GM21737 (cell line): Measurements from ENCODE around the gene SOCS7.

Source experiments
- ATAC-seq: cut with Tn5 transposase; IDR thresholded peaks from one replicate; pipeline ENCODE4 v1.9.1; 2021; ENCODE audit warnings: mild to moderate bottlenecking, moderate library complexity; ENCODE audit not compliant: unreplicated experiment

SOCS7 gene

GRCh38 chr17:38361694-38362465 lies 10.2 kb downstream of the SOCS7 start:
- no peak for ATAC-seq

DNA sequence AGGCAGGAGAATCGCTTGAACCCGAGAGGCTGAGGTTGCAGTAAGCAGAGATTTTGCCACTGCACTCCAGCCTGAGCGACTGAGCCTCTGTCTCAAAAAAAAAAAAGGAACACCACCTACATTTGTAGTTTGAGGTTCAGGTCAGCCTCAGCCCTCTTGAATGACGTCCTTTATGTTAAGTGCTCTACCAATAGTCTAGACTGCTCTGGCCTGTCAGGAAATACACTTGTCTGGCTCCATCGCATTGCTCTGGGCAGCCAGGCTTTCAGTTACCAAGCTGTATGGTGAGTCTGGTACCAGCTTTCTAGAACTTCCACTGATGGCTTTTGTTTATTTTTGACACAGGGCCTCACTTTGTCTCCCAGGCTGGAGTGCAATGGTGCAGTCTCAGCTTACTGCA lies 11.4 kb downstream of the SOCS7 start:
- ATAC-seq: no peak

- no peak for ATAC-seq
These were observed 13.1 kb downstream of the SOCS7 start for GRCh38 chr17:38364741-38365140.

DNA sequence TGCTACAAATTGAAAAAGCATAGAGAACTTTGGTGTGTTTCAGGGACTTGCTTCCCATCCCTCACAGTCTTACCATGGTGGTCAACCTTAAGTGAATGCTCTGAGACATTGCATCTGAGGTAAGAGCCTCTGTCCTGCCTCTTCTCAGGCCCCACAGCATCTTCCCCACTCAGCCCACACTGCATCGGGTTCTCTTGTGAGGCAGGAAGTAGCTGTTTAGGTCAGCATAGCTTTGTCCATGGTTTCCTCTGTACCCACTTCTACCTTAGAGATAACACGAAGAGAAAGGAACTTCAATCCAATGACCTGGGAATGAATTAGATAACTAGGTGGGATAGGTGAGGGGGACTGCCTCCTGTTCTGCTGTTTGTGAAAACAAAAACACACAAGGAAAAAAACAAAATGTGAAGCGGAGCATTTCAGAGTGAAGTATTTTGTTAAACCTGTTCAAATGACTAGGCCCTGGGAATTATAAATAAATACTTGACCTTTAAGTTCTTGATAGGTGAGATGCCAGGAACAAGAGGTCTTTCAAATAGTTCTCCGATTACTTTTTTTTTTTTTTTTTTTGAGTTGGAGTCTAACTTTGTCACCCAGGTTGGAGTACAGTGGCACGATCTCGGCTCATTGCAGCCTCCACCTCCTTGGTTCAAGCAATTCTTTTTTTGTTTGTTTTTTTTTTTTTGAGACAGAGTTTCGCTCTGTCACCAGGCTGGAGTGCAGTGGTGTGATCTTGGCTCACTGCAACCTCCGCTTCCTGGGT lies 17.7 kb downstream of the SOCS7 start:
- no peak for ATAC-seq

- no peak for ATAC-seq
These were observed 27.8 kb downstream of the SOCS7 start for GRCh38 chr17:38379448-38379847.

DNA sequence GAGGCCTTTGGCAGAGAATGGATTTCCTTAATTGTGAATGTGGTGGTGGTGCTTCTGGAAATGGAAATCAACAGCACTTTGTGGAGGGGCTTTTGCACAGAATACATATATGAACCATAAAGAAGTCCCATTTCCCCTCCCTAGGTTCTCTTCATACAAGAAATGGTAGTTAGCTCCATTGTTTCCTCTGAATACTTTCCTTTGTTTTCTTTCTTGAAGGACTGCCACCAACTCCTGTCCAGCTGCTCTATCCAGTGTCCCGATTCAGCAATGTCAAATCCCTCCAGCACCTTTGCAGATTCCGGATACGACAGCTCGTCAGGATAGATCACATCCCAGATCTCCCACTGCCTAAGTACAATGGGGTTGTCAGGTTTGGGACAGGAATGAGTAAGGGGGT lies 43.4 kb downstream of the SOCS7 start:
- ATAC-seq: no peak

GRCh38 chr17:38397227-38397626 lies 45.6 kb downstream of the SOCS7 start:
- ATAC-seq: no peak

- ATAC-seq: no peak
These were observed 48.6 kb downstream of the SOCS7 start for GRCh38 chr17:38400286-38400685.

DNA sequence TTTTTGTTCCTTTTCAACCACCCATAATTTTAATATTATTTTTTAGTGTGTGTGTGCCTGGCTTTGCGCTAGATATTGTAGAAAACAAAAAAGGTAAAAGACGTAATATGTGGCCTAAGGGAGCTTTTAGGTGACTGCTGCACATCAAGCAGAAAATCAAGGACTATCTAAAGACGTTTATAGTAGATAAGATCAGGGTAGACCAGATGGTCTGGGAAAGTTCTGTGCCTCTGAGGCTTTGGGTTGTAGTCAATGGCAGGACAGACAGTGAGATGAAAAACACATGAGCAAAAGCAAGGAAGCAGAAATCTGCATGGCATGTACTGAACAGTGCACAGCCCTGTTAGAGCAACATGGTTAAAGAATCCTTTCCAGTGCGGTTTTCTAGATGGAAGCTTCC lies 49.8 kb downstream of the SOCS7 start:
- ATAC-seq: no peak

DNA sequence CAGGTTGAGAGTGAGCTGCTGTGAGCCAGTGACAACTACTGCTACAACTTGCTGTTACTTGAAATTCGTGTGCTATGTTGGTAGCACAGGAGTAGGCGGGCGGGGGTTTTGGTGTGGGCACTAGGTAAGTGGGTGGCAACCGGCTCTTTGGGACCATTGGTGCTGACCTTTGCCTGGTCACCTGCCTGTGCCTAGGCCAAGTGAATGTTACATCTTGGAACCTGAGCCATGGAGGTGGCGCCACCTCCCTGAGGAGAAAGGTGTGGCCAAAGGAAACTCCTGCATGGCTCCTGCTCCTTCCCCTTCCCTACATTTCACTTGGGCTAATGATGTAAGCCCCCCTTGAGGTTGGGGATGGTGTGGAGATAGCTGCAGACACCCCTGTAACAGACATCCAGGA lies 51.3 kb downstream of the SOCS7 start:
- no peak for ATAC-seq

GRCh38 chr17:38403491-38403890 lies 51.8 kb downstream of the SOCS7 start:
- no peak for ATAC-seq

DNA sequence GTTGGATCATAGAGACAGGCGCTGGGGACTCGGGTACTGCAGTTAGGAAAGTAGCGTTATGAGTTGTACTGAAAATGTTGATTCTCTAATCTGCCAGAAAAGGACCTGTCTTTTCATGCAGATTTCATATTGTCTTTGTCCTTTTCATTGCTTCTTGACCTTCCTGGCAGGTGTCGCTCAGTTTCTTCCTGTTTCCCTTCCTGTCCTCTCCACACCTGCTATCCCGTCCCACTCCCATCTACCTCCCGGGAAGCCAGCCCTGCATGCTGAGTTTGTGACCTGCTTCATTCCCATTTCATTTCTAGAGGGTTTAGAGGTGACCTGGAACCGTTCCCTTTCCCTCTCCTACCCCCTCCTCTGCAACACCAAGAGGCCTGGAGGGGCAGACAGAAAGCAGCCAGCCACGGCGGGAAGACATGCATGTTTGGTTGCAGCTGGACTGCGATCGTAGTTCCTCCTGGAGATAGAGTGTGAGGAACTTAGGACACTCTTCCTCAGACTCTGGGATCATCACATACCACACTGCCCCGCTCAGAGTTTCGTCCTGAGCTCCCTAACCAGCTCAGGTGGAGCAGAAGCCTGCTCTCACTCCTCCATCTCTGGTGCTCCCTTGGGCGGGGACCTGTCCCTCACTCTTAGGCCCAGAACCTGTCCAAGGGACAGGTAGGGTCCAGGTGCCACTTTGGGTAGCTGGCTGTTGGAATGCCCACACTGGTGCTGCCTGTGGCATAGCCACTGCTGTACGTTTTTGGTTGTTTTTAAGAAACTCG lies 52.7 kb downstream of the SOCS7 start:
- ATAC-seq: no peak

DNA sequence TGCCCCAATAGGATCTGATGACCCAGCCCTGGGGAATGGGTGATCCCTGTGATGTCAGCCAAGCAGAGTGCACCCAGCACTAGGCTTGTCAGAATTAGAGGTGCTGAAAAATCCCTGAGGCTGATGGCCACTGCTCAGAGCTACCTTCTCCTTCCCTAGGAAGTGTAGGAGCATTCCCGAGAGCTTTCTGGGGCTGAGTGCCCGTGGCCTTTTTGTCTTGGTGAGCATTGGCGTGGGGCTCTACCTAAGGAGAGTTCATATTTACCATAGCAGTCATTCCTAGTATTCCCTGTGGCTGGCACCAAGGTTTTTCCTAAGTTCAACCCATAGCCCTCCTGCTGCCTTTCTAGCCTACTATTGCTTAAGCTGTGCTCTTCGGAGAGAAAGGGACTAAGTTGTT lies 54.0 kb downstream of the SOCS7 start:
- ATAC-seq: no peak

DNA sequence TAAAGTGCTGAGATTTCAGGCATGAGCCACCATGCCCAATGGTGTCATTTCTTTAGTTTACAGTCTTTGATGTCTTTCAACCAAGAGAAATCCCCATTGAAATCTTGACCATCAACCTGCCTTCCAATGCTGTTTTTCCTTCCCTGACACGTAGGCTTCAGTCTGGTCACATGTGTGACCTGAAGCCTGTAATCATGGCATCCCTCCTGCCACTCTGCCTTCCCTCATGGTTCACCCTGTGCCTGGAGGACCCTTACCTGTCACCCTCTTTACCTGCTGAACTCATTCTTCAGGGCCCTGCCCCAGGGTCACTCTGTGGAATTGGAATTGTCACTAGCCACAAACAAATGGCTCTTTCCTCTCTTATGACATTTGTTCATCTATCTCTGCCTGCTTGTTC lies 58.6 kb downstream of the SOCS7 start:
- ATAC-seq: no peak

- ATAC-seq: no peak
These were observed 63.9 kb downstream of the SOCS7 start for GRCh38 chr17:38415250-38416194.

DNA sequence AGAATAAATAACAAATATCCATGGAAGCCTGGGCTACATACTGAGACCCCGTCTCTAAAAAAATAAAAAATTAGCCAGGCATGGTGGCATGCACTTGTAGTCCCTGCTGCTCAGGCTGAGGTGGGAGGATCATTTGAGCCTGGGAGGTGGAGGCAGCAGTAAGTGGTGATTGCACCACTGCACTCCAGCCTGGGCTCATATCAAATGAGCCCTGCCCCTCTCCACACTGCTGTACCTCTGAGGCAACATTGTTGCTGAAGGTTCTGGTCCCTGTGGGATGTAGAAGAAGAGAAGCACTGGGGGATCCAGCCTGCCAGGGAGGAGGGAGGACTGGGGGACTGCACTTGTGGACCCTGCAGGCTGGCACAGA lies 65.2 kb downstream of the SOCS7 start:
- ATAC-seq: no peak

- no peak for ATAC-seq
These were observed 65.7 kb downstream of the SOCS7 start for GRCh38 chr17:38417210-38417951.

DNA sequence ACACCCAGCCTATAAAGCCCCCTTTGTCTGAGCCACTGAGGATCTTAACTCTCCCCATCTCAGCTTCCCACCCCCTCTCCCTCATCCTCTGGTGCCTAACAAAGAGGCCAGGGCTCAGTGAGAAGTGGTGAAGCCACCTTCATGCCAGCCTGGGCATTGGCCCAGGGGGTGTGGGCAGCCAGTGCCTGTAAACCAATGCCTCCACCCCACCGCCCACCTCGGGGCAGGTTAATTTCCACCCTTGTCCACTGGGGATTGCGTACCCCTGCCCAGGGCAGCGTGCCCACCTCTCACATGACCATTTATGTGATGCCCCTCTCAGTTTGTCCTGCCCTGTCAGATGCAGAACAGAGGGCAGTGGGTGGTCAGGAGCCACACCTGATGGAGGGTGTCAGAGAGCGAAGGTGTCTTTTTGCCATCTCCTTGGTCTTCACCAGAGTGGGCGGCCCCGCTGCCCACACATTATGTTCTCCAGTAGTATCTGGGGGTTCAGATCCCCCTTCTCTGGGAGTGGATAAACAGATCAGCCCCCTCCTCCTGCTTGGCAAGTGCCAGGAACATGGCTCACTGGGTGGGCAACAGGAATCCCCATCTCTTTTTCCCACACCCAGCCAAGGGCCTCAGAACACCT lies 66.5 kb downstream of the SOCS7 start:
- ATAC-seq: no peak

DNA sequence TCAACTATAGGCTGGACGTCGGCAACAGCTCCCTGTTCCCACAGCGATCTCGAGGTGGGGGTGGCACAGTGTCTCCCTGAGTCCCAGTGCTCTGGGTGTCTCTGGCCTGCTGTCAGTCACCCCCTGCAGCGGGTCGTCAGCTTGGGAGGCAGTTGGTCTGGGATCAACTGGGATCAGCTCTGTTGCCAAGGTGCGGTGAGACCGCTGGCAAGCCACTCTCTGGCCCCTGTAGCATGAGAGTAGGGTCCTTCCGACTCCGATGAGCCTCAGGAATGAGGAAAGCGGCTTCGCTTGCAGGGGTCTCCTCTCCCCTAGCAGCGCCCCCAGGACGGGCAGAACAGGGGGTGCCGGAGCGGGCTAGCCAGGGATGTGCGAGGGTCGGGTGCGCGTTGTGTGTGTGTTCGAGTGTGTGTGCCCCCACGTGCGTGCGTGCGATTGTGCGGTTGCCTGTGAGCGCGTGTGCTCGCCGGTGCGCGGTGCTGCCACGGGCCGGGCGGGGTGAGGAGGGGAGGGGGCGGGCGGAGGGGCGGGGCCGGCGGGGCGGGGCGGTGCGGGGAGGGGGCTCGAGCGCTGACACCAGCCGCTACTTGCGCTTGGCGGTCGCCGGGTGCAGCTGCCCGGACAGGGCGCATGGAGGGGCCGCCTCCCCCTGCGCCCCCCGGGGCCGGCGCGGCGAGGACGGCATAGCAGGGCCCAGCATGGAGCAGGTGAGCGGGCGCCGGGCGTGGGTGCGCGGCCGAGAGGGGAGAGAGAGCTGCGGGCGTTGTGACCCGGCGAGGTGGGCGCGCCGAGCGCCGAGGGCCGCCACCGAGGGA lies 67.3 kb downstream of the SOCS7 start:
- ATAC-seq: no peak
